B cell (primary cell): ENCODE measurements around the gene CYP2S1. TPM values are rescaled to one million over a fixed set of nuclear protein-coding genes. Genes with fewer than 3 reads are reported as not detected.
"Not testable (repeated sequence)": the region's sequence is repeated elsewhere in the genome, so short reads cannot be mapped to it uniquely, and the experiment has no call there.

ENCODE experiments used
- ATAC-seq: fragments of 200-7000 bp; cut with Tn5 transposase; one replicate; pipeline ENCODE4 v1.10.0; 2021; ENCODE audit warnings: low read depth, mild to moderate bottlenecking, moderate number of reproducible peaks, moderate library complexity
- CTCF ChIA-PET: fragments of 350-600 bp; sonication (Branson Sonifier 250); formaldehyde crosslinking; loops from one replicate; lab custom pipeline; 2021; ENCODE audit warnings: antibody characterized with exemption, inconsistent platforms; lab: Charles Lee
- POLR2A ChIA-PET: fragments of 350-600 bp; sonication (Branson Sonifier 250); formaldehyde crosslinking; loops from one replicate; lab custom pipeline; 2021; ENCODE audit warnings: antibody characterized with exemption; lab: Charles Lee
- DNase-seq: peaks from one replicate; pipeline ENCODE4 v3.0.0; 2013
- H2AFZ ChIP-seq: 2 replicates; pipeline ENCODE4 v1.6.1; 2012; ENCODE audit warnings: mild to moderate bottlenecking, low read depth, low read length; ENCODE audit not compliant: insufficient read depth, poor library complexity, severe bottlenecking
- H3K27ac ChIP-seq, 2 donors: 1 replicate in 1 of 2; 2 replicates in 1 of 2; pipeline ENCODE4 v1.5.1; 2012 to 2013; ENCODE audit warnings: low read length in 2 of 2, mild to moderate bottlenecking in 2 of 2, moderate library complexity in 1 of 2
- H3K27me3 ChIP-seq, 4 experiments: fragments of 200-600 bp in 1 of 4; sonication (generic) in 1 of 4; replicated peaks in 1 of 4; 1 replicate in 2 of 4; 2 replicates in 2 of 4; pipeline versions ENCODE4 v1.6.1 to v1.7.0; 2013 to 2016; ENCODE audit warnings: low read length in 3 of 4, mild to moderate bottlenecking in 2 of 4, mixed read lengths in 1 of 4, moderate library complexity in 1 of 4; ENCODE audit not compliant: insufficient read depth in 4 of 4, control insufficient read depth in 3 of 4; ENCODE audit errors: control extremely low read depth in 1 of 4
- H3K36me3 ChIP-seq, 2 experiments: replicated peaks in 1 of 2; 1 replicate in 1 of 2; 2 replicates in 1 of 2; pipeline versions ENCODE4 v1.6.1 to v1.7.1; 2013; ENCODE audit warnings: low read length in 1 of 2; ENCODE audit not compliant: insufficient read depth in 2 of 2, control insufficient read depth in 1 of 2; ENCODE audit errors: control extremely low read depth in 1 of 2, extremely low read depth in 1 of 2
- H3K4me1 ChIP-seq, 2 donors: fragments of 200-600 bp in 1 of 2; sonication (generic) in 1 of 2; 1 replicate in 1 of 2; 2 replicates in 1 of 2; pipeline versions ENCODE4 v1.5.1 to v1.6.1; 2013 to 2017; ENCODE audit warnings: low read length in 2 of 2; ENCODE audit not compliant: control insufficient read depth in 2 of 2, insufficient read depth in 2 of 2
- H3K4me2 ChIP-seq: replicated peaks from 2 replicates; pipeline ENCODE3; 2012; ENCODE audit warnings: mild to moderate bottlenecking, low read depth, low read length; ENCODE audit not compliant: poor library complexity, severe bottlenecking
- H3K4me3 ChIP-seq, 5 experiments: fragments of 200-600 bp in 1 of 5; sonication (generic) in 1 of 5; 1 replicate in 3 of 5; 2 replicates in 2 of 5; pipeline versions ENCODE4 v1.5.1 to v1.7.0; 2011 to 2016; ENCODE audit warnings: low read length in 4 of 5, mild to moderate bottlenecking in 4 of 5, low read depth in 2 of 5, control low read depth in 1 of 5, moderate library complexity in 1 of 5; ENCODE audit not compliant: insufficient read depth in 1 of 5; ENCODE audit errors: control extremely low read depth in 1 of 5, extremely low read depth in 1 of 5
- H3K79me2 ChIP-seq: fragments of 200-600 bp; sonication (generic); one replicate; pipeline ENCODE4 v1.6.0; 2016; ENCODE audit warnings: low read length; ENCODE audit not compliant: control insufficient read depth, insufficient read depth
- H3K9ac ChIP-seq: fragments of 200-600 bp; sonication (generic); 2 replicates; pipeline ENCODE4 v1.6.1; 2017; ENCODE audit warnings: mild to moderate bottlenecking, low read length, moderate library complexity
- H3K9me3 ChIP-seq, 3 donors: one replicate each; pipeline versions ENCODE4 v1.6.1 to v1.7.1; 2013; ENCODE audit warnings: low read length in 2 of 3; ENCODE audit not compliant: control insufficient read depth in 2 of 3, insufficient read depth in 1 of 3; ENCODE audit errors: control extremely low read depth in 1 of 3
- H4K20me1 ChIP-seq: 2 replicates; pipeline ENCODE4 v1.6.0; 2012; ENCODE audit warnings: mild to moderate bottlenecking, low read length; ENCODE audit not compliant: insufficient read depth, control insufficient read depth, poor library complexity, severe bottlenecking
- H3K27ac Mint-ChIP-seq: one replicate; pipeline ENCODE4 v1.8.0; 2021; ENCODE audit warnings: mixed read lengths
- H3K27me3 Mint-ChIP-seq: one replicate; pipeline ENCODE4 v1.8.0; 2021; ENCODE audit warnings: mixed read lengths
- H3K4me1 Mint-ChIP-seq: one replicate; pipeline ENCODE4 v1.8.0; 2021; ENCODE audit warnings: mixed read lengths
- H3K4me3 Mint-ChIP-seq: one replicate; pipeline ENCODE4 v1.8.0; 2021; ENCODE audit warnings: mixed read lengths
- H3K9me3 Mint-ChIP-seq: one replicate; pipeline ENCODE4 v1.8.0; 2022; ENCODE audit warnings: mixed read lengths; ENCODE audit not compliant: insufficient read depth
- EZH2 ChIP-seq: IDR thresholded peaks from 2 replicates; pipeline ENCODE4 v1.6.1; 2012; ENCODE audit warnings: borderline replicate concordance, low read depth, mild to moderate bottlenecking, moderate library complexity, low read length; ENCODE audit not compliant: insufficient read depth, poor library complexity, severe bottlenecking
- WGBS: methylation state at CpG from one replicate; pipeline ENCODE4 v1.1.5; 2013; ENCODE audit warnings: missing lambda C conversion rate; ENCODE audit not compliant: insufficient coverage; 5-methylcytosine and 5-hydroxymethylcytosine counted together
- intact Hi-C: fragments of 100-400 bp; cut with micrococcal nuclease; formaldehyde crosslinking; loops from one replicate; pipeline ENCODE4 v1.10.0; 2022
- polyA plus RNA-seq: library from polyadenylated mRNA; depleted of rRNA; stranded (reverse); fragments of >200 nt; gene quantifications from 2 replicates; pipeline ENCODE4 v1.2.3, GENCODE V29; 2012
- total RNA-seq, 2 donors: library from RNA; stranded (reverse); fragments of 120-200 nt in 1 of 2; gene quantifications; 1 replicate in 1 of 2; 2 replicates in 1 of 2; pipeline versions ENCODE4 v1.2.3 to v1.2.4, GENCODE V29; 2013 to 2022
- TF ChIP-seq, protein P1 (sequence below): fragments of 200-600 bp; IDR thresholded peaks from one replicate; pipeline ENCODE4 v1.8.0; 2022; ENCODE audit warnings: antibody characterized with exemption, mild to moderate bottlenecking

CYP2S1 gene
- total and polyA plus RNA-seq, 2 donors (not counting 1 experiment from before 2014, with no cell fraction given), result 0.09 TPM; not detected in 1

DNA sequence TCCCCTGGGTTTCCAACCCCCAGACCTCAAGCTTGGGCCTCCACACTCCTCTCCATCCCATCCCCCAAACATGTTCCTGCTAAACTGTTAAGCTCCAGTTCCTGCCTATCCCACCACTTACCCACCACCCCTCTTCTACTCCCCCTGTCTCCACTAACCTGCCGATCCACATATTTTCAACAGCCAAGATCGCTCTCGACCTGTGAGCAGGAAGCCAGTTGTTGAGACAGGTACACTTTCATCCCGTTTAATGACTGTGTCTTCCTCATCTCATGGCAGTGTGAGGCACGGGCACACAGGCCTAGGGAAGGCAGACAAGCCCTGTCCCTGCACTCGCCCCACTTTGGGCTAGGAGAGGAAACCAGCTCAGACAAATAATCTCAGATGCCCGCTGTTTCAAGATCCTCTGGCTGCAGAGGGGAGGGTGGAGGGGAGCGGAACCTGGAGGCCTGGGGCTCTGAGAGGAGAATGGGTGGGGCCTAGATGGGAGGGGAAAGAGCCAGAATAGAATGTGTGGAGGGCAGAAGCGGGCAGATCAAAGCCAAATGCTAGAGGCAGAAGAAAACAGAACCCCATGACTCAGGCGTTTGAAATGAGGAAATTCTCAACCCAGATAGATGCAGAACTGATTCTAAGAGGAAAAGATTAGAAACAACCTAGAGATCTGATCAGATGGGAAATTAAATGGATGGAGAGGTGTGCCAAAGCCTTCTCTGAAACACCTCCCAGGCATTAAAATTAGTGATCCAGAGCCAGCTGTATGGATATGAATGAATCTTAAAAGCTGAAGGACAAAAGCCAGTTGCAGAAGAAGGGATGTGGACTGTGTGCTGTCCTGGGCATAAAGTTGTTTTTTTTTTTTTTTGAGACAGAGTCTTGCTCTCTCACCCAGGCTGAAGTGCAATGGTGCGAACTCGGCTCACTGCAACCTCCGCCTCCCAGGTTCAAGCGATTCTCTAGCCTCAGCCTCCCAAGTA, 16.9 kb upstream of the CYP2S1 start:
- peak overlapping the region; percentile 68 for H2AFZ ChIP-seq
- TF ChIP-seq, protein P1, sequence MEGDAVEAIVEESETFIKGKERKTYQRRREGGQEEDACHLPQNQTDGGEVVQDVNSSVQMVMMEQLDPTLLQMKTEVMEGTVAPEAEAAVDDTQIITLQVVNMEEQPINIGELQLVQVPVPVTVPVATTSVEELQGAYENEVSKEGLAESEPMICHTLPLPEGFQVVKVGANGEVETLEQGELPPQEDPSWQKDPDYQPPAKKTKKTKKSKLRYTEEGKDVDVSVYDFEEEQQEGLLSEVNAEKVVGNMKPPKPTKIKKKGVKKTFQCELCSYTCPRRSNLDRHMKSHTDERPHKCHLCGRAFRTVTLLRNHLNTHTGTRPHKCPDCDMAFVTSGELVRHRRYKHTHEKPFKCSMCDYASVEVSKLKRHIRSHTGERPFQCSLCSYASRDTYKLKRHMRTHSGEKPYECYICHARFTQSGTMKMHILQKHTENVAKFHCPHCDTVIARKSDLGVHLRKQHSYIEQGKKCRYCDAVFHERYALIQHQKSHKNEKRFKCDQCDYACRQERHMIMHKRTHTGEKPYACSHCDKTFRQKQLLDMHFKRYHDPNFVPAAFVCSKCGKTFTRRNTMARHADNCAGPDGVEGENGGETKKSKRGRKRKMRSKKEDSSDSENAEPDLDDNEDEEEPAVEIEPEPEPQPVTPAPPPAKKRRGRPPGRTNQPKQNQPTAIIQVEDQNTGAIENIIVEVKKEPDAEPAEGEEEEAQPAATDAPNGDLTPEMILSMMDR, result no peak
- no peak for TF ChIP-seq EZH2
- Mint-ChIP-seq H3K27me3 (peaks cover 4% of the 10 kb centered on the region), H3K4me1 (peaks cover 8% of the 10 kb centered on the region), H3K27ac (no peak overlapping the region), H3K4me3 (no peak overlapping the region), H3K9me3 (no peaks in the 10 kb centered on the region)
- H3K4me3 ChIP-seq, result no peak overlapping the region
- H3K9me3 ChIP-seq, result no peaks in the 10 kb centered on the region
- POLR2A ChIA-PET, result no interaction called here
- H3K9ac ChIP-seq, result no peak overlapping the region
- 8% methylated on average over 9 of the region's 14 CpGs for WGBS
- H3K79me2 ChIP-seq, result no peaks in the 10 kb centered on the region
- H3K27me3 ChIP-seq, result no peaks in the 10 kb centered on the region
- ATAC-seq, result peak; percentile 31
- H3K4me2 ChIP-seq, result no peak overlapping the region
- intact Hi-C loops, result no loop called here
- no peaks in the 10 kb centered on the region for H4K20me1 ChIP-seq
- CTCF ChIA-PET, result no interaction called here
- peaks cover 0 to 8% of the 10 kb centered on the region in 2 donors for H3K4me1 ChIP-seq
- DNase-seq, result no peak
- H3K36me3 ChIP-seq, result no peaks in the 10 kb centered on the region
- no peak overlapping the region for H3K27ac ChIP-seq

DNA sequence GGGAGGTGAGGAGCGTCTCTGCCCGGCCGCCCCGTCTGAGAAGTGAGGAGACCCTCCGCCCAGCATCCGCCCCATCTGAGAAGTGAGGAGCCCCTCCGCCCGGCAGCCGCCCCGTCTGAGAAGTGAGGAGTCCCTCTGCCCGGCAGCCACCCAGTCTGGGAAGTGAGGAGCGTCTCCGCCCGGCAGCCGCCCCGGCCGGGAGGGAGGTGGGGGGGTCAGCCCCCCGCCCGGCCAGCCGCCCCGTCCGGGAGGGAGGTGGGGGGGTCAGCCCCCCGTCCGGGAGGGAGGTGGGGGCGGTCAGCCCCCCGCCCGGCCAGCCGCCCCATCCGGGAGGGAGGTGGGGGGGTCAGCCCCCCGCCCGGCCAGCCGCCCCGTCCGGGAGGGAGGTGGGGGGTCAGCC, 12.8 kb upstream of the CYP2S1 start:
- intact Hi-C loops, H3K27ac Mint-ChIP-seq, H3K27ac ChIP-seq, DNase-seq, CTCF ChIA-PET, H2AFZ ChIP-seq, POLR2A ChIA-PET, ATAC-seq, H3K4me1 Mint-ChIP-seq, H3K4me1 ChIP-seq, H3K4me2 ChIP-seq, H3K9me3 ChIP-seq, H3K27me3 ChIP-seq, H3K4me3 Mint-ChIP-seq, H3K79me2 ChIP-seq, H3K9me3 Mint-ChIP-seq, H3K9ac ChIP-seq, H3K4me3 ChIP-seq, H3K27me3 Mint-ChIP-seq, H4K20me1 ChIP-seq, H3K36me3 ChIP-seq: not testable (repeated sequence)
- no CpG with 5 or more reads among the region's 34 CpGs for WGBS
